Panc1 (cell line): ENCODE results near the gene KIF15. TPM values are rescaled to one million over a fixed set of nuclear protein-coding genes. Genes with fewer than 3 reads are reported as not detected.

Source experiments
- ATAC-seq: fragments of 200-7000 bp; cut with Tn5 transposase; 2 replicates; pipeline ENCODE4 v1.9.1; 2020; ENCODE audit warnings: mild to moderate bottlenecking, moderate library complexity
- BruUV-seq: library from RNA; stranded (reverse); fragments of 400-500 nt; replicated peaks from 2 replicates; lab custom pipeline; 2021; lab: Mats Ljungman, UMichigan
- CTCF ChIA-PET: fragments of 300-600 bp; sonication (Branson Sonifier 250); formaldehyde crosslinking; loops from one replicate; lab custom pipeline; 2022; ENCODE audit warnings: antibody characterized with exemption; lab: Charles Lee
- POLR2A ChIA-PET: fragments of 300-600 bp; sonication (Branson Sonifier 250); formaldehyde crosslinking; loops from one replicate; lab custom pipeline; 2022; ENCODE audit warnings: antibody characterized with exemption; lab: Charles Lee
- DNase-seq: peaks from one replicate; pipeline ENCODE4 v3.0.0-alpha.2; 2010; ENCODE audit warnings: low read depth, low spot score
- H3K27ac ChIP-seq: 2 replicates; pipeline ENCODE4 v1.5.1; 2011; ENCODE audit warnings: mild to moderate bottlenecking, low read length, inconsistent platforms
- H3K27me3 ChIP-seq: fragments of 200-500 bp; sonication (Bioruptor generic); 2 replicates; pipeline ENCODE4 v1.6.0; 2014; ENCODE audit warnings: low read length, inconsistent platforms; ENCODE audit not compliant: control insufficient read depth, insufficient read depth
- H3K36me3 ChIP-seq: fragments of 200-500 bp; sonication (Bioruptor generic); 2 replicates; pipeline ENCODE4 v1.5.1; 2014; ENCODE audit warnings: inconsistent platforms, mild to moderate bottlenecking, low read length, moderate library complexity; ENCODE audit not compliant: control insufficient read depth, insufficient read depth
- H3K4me1 ChIP-seq: 2 replicates; pipeline ENCODE4 v1.5.1; 2011; ENCODE audit warnings: inconsistent platforms, mild to moderate bottlenecking, low read length, moderate library complexity; ENCODE audit not compliant: control insufficient read depth, insufficient read depth
- H3K4me3 ChIP-seq, 2 experiments: 2 replicates each; pipeline ENCODE4 v1.5.1; 2011 to 2012; ENCODE audit warnings: low read depth in 2 of 2, low read length in 2 of 2, mild to moderate bottlenecking in 2 of 2, inconsistent platforms in 1 of 2, moderate library complexity in 1 of 2
- H3K9me3 ChIP-seq: fragments of 200-500 bp; sonication (Bioruptor generic); 2 replicates; pipeline ENCODE4 v1.5.1; 2014; ENCODE audit warnings: low read depth, mild to moderate bottlenecking, inconsistent platforms, low read length, moderate library complexity; ENCODE audit not compliant: control insufficient read depth, insufficient read depth
- POLR2AphosphoS5 ChIP-seq: IDR thresholded peaks from 2 replicates; pipeline ENCODE4 v1.6.1; 2012; ENCODE audit warnings: mild to moderate bottlenecking, low read depth, low read length, moderate library complexity
- SIN3A ChIP-seq: IDR thresholded peaks from 2 replicates; pipeline ENCODE4 v1.6.1; 2012; ENCODE audit warnings: low read depth, mild to moderate bottlenecking, low read length, moderate library complexity, borderline replicate concordance; ENCODE audit not compliant: insufficient read depth
- TCF7L2 ChIP-seq: IDR thresholded peaks from 2 replicates; pipeline ENCODE4 v1.6.1; 2011; ENCODE audit warnings: mild to moderate bottlenecking, low read depth, low read length, inconsistent platforms
- in situ Hi-C: cut with HindIII; loops from 2 replicates; pipeline ENCODE4 v1.10.0; 2016; ENCODE audit warnings: low sequenced_read_pairs, low pct_unique_long_range_greater_than_20kb
- intact Hi-C: fragments of 100-400 bp; cut with micrococcal nuclease; formaldehyde crosslinking; loops from one replicate; pipeline ENCODE4 v1.10.0; 2022; ENCODE audit not compliant: unreplicated experiment
- total RNA-seq: library from RNA; stranded (reverse); gene quantifications from one replicate; pipeline ENCODE4 v1.2.1, GENCODE V29; 2021; ENCODE audit not compliant: unreplicated experiment
- TF ChIP-seq, protein P1 (sequence below), 2 experiments: IDR thresholded peaks; 2 replicates each; pipeline ENCODE4 v1.6.1; 2011 to 2012; ENCODE audit warnings: low read depth in 2 of 2, control low read depth in 1 of 2, low read length in 1 of 2, mild to moderate bottlenecking in 1 of 2, moderate library complexity in 1 of 2; ENCODE audit not compliant: insufficient read depth in 1 of 2
- TF ChIP-seq, protein P2 (sequence below): fragments of 450-650 bp; IDR thresholded peaks from 2 replicates; pipeline ENCODE4 v1.5.1; 2017; ENCODE audit warnings: mild to moderate bottlenecking

KIF15 gene
- total RNA-seq, 1 experiment from 2014 or later, result 12.2 TPM

DNA sequence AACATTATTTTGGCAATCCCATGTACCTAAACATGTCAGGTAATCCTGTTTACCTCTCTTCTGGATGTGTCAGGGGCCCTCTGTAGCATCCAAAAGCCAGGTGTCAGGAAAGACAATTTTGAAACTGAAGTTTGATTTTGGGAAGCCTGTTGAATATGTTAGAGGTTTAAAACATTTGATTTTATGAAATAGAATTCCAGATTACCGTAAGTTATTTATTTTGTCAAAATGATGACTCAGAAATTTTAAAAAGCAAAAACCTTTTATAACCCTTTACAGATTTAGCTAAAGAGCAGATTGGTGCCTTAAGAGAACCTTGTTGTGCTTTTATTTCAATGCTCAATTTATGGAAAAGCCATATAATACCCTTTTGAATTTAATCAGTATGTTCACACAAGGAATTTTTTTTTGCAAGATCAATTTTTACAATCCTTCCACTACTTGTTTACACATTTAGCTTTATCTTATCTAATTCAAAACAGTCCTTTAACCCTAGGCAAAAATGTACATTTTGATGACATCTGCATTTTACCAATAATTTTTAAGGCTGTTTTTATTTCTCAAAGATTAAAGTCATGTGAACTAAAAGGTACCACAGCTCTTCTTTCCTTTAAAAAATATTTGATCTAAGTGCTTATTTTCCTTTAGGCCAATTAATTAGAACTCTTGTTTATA, 10.0 kb downstream of the KIF15 start:
- no peaks in the 10 kb centered on the region for H3K27me3 ChIP-seq
- peaks cover 35% of the 10 kb centered on the region for H3K9me3 ChIP-seq
- intact Hi-C loops (no loop called here), in situ Hi-C loops (no loop called here)
- no peak overlapping the region for H3K4me3 ChIP-seq
- H3K4me1 ChIP-seq, result no peaks in the 10 kb centered on the region
- CTCF ChIA-PET, result no interaction called here
- DNase-seq (no peak), ATAC-seq (no peak)
- TF ChIP-seq, protein P1, sequence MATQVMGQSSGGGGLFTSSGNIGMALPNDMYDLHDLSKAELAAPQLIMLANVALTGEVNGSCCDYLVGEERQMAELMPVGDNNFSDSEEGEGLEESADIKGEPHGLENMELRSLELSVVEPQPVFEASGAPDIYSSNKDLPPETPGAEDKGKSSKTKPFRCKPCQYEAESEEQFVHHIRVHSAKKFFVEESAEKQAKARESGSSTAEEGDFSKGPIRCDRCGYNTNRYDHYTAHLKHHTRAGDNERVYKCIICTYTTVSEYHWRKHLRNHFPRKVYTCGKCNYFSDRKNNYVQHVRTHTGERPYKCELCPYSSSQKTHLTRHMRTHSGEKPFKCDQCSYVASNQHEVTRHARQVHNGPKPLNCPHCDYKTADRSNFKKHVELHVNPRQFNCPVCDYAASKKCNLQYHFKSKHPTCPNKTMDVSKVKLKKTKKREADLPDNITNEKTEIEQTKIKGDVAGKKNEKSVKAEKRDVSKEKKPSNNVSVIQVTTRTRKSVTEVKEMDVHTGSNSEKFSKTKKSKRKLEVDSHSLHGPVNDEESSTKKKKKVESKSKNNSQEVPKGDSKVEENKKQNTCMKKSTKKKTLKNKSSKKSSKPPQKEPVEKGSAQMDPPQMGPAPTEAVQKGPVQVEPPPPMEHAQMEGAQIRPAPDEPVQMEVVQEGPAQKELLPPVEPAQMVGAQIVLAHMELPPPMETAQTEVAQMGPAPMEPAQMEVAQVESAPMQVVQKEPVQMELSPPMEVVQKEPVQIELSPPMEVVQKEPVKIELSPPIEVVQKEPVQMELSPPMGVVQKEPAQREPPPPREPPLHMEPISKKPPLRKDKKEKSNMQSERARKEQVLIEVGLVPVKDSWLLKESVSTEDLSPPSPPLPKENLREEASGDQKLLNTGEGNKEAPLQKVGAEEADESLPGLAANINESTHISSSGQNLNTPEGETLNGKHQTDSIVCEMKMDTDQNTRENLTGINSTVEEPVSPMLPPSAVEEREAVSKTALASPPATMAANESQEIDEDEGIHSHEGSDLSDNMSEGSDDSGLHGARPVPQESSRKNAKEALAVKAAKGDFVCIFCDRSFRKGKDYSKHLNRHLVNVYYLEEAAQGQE (IDR thresholded peaks at IDR 0.05; ENCODE audit: insufficient read depth in 1 of 2, low read depth in 2 of 2, low read length in 1 of 2), result no peak
- TF ChIP-seq, protein P2, sequence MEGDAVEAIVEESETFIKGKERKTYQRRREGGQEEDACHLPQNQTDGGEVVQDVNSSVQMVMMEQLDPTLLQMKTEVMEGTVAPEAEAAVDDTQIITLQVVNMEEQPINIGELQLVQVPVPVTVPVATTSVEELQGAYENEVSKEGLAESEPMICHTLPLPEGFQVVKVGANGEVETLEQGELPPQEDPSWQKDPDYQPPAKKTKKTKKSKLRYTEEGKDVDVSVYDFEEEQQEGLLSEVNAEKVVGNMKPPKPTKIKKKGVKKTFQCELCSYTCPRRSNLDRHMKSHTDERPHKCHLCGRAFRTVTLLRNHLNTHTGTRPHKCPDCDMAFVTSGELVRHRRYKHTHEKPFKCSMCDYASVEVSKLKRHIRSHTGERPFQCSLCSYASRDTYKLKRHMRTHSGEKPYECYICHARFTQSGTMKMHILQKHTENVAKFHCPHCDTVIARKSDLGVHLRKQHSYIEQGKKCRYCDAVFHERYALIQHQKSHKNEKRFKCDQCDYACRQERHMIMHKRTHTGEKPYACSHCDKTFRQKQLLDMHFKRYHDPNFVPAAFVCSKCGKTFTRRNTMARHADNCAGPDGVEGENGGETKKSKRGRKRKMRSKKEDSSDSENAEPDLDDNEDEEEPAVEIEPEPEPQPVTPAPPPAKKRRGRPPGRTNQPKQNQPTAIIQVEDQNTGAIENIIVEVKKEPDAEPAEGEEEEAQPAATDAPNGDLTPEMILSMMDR, result no peak
- TF ChIP-seq TCF7L2 (no peak), SIN3A (no peak), POLR2AphosphoS5 (no peak)
- BruUV-seq, result no TSS peak
- H3K36me3 ChIP-seq, result no peaks in the 10 kb centered on the region
- POLR2A ChIA-PET, result no interaction called here
- H3K27ac ChIP-seq, result no peak overlapping the region

DNA sequence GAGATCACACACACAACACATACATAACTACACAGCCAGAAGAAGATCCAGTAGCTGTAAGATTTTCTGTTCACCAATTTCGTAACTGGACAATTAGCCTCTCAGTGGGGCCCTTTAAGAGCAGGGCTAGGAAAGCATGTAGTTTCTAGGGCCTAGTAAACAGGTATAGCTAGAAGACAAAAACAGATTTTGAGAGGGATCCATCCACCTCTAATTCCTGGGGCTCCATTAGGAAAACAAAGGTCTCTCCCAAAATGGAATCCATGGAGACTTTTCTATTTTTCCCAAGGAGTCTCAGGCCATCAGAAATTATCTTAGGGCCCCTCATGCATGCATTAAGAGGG, 10.5 kb downstream of the KIF15 start:
- H3K36me3 ChIP-seq, result peaks cover 3% of the 10 kb centered on the region; the same call in 1 of the 2 replicates
- H3K9me3 ChIP-seq, result peaks cover 35% of the 10 kb centered on the region
- DNase-seq (no peak), ATAC-seq (no peak)
- ChIA-PET POLR2A (no interaction called here), CTCF (no interaction called here)
- H3K4me1 ChIP-seq, result no peaks in the 10 kb centered on the region
- in situ Hi-C loops (no loop called here), intact Hi-C loops (no loop called here)
- H3K27ac ChIP-seq, result no peak overlapping the region
- no peak overlapping the region for H3K4me3 ChIP-seq
- no peaks in the 10 kb centered on the region for H3K27me3 ChIP-seq
- no TSS peak for BruUV-seq
- TF ChIP-seq TCF7L2, result no peak
- TF ChIP-seq, protein P2, result no peak
- TF ChIP-seq SIN3A, result no peak
- no peak for TF ChIP-seq POLR2AphosphoS5
- TF ChIP-seq, protein P1 (IDR thresholded peaks at IDR 0.05; ENCODE audit: insufficient read depth in 1 of 2, low read depth in 2 of 2, low read length in 1 of 2), result no peak
